ENCODE results near the gene HDAC4.

GRCh38 chr2:239190361-239190760, 210.5 kb downstream of the HDAC4 start:
- TF ChIP-seq ZNF274 (IDR thresholded peaks at IDR 0.05; ENCODE audit: low read depth, low read length) (no peak), SUZ12 (IDR thresholded peaks at IDR 0.05; ENCODE audit: extremely low read depth, insufficient read depth, insufficient read length) (no peak)
